ENCODE measurements around the gene MROH9. TPM values are rescaled to one million over a fixed set of nuclear protein-coding genes. Genes with fewer than 3 reads are reported as not detected.

The MROH9 gene
- total RNA-seq, 4 donors from 2014 or later, result 3.9 TPM; not detected in 3

DNA sequence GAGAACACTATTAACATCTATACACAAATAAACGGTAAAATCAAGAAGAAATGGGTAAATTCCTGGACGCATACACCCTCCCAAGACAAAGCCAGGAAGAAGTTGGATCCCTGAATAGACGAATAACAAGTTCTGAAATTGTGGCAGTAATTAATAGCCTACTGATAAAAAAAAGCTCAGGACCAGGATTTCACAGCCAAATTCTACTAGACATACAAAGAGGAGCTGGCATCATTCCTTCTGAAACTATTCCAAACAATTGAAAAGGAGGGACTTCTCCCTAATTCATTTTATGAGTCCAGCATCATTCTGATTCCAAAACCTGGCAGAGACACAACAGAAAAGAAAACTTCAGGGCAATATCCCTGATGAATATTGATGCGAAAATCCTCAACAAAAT, 84.6 kb downstream of the MROH9 start:
- DNase-seq (ENCODE audit: low spot score in 2 of 2), result no peak
- Histone ChIP-seq H3K4me1 (no peaks in the 10 kb centered on the region), H3K9me3 (no peaks in the 10 kb centered on the region), H3K27me3 (no peaks in the 10 kb centered on the region), H3K4me3 (no peak overlapping the region), H3K36me3 (no peaks in the 10 kb centered on the region), H3K27ac (no peak overlapping the region)
- TF ChIP-seq POLR2A (IDR thresholded peaks at IDR 0.05) (no peak), EP300 (IDR thresholded peaks at IDR 0.05) (no peak)
- TF ChIP-seq, protein P1, sequence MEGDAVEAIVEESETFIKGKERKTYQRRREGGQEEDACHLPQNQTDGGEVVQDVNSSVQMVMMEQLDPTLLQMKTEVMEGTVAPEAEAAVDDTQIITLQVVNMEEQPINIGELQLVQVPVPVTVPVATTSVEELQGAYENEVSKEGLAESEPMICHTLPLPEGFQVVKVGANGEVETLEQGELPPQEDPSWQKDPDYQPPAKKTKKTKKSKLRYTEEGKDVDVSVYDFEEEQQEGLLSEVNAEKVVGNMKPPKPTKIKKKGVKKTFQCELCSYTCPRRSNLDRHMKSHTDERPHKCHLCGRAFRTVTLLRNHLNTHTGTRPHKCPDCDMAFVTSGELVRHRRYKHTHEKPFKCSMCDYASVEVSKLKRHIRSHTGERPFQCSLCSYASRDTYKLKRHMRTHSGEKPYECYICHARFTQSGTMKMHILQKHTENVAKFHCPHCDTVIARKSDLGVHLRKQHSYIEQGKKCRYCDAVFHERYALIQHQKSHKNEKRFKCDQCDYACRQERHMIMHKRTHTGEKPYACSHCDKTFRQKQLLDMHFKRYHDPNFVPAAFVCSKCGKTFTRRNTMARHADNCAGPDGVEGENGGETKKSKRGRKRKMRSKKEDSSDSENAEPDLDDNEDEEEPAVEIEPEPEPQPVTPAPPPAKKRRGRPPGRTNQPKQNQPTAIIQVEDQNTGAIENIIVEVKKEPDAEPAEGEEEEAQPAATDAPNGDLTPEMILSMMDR (IDR thresholded peaks at IDR 0.05), result no peak
- WGBS, 2 donors, result 62 to 68% methylated on average over 4 of the region's 4 CpGs

DNA sequence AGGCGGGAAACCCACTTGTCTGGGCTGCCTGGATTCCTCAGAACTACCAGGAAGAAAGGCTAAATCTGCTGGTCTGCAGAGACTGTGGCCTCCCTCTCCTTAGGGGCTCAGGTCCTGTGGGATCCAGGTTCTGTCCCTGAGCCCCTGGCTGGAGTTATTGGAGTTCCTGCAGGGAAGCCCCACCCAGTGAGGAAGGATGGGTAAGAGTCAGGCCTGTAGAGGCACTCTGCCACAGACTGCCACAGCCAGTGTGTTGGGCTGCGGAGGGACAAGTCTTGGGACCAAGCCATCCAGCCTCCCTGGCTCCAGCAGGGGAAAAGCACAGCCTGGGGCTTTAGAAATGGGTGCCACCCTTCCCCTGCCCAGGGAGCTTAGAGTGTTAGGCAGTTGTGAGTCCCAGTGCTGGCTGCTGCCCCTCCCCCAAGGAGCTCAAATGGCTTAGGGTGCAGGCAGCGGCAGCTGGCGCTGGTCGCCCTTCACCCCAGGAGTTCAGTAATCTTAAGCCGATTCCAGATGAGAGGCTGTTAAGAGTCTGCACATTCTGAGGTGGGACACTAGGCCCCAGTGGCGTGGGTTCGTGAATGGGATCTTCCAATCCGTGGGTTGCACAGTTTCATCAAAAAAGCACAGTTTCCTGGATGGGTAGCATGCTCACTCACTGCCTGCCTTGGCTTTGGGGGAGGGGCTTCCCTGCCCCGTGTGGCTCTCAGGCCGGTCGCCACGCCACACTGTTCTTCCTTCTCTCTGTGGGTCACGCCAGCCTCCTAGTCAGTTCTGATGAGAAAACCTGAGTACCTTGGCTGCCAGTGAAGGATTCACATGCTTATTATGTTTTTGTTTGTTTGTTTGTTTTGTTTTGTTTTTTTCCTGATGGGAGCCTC, 97.7 kb downstream of the MROH9 start:
- no peaks in the 10 kb centered on the region for H3K4me1 ChIP-seq
- TF ChIP-seq POLR2A (IDR thresholded peaks at IDR 0.05) (no peak), EP300 (IDR thresholded peaks at IDR 0.05) (no peak)
- TF ChIP-seq, protein P1 (IDR thresholded peaks at IDR 0.05), result no peak
- H3K9me3 ChIP-seq, result no peaks in the 10 kb centered on the region
- no peak overlapping the region for H3K4me3 ChIP-seq
- H3K27me3 ChIP-seq, result no peaks in the 10 kb centered on the region
- 46 to 64% methylated on average over 14 of the region's 14 CpGs for WGBS, 2 donors
- no peak for DNase-seq (ENCODE audit: low spot score in 2 of 2)
- H3K36me3 ChIP-seq, result no peaks in the 10 kb centered on the region
- no peak overlapping the region for H3K27ac ChIP-seq

DNA sequence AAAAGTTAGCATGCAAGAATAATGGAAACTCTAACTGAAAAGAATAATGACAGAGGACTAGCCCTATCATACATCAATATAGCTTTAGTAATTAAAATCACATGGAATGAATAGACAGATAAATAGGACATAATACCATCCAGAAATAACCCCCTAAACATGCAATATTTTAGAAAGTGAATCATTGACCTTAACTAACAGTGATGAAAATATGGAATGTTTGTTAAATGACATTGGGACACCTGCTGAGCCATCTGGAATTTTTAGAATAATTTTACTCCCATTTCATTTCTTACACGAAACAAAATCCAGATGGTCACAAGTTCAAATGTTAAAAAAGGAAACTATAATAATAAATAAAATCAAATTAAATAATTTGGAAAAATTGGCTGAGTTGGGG, 102.3 kb downstream of the MROH9 start:
- Histone ChIP-seq H3K4me1 (no peaks in the 10 kb centered on the region), H3K4me3 (no peak overlapping the region), H3K36me3 (no peaks in the 10 kb centered on the region), H3K27ac (no peak overlapping the region), H3K27me3 (no peaks in the 10 kb centered on the region), H3K9me3 (no peaks in the 10 kb centered on the region)
- DNase-seq (ENCODE audit: low spot score in 2 of 2), result no peak
- 51 to 54% methylated on average over 1 of the region's 1 CpG for WGBS, 2 donors
- no peak for TF ChIP-seq POLR2A (IDR thresholded peaks at IDR 0.05)
- TF ChIP-seq, protein P1 (IDR thresholded peaks at IDR 0.05), result no peak
- TF ChIP-seq EP300 (IDR thresholded peaks at IDR 0.05), result no peak

DNA sequence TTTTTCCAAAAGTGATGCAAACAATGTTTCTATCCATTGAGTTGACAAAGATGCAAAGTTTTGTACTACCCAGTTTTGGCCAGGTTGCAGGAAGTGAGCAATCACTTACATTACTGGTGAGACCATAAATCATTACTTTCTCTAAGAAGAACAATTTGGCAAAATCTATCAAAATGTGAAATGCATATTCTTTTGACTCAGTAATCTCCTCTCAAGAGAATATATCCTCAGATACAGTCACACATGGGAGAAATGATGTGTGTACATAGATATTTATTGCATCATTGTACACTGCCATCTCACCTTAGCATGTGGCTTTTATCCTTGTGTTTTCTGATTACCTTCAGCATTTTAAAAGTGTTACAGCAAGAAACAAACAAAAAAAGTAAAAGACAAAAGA, 103.0 kb downstream of the MROH9 start:
- H3K4me1 ChIP-seq, result no peaks in the 10 kb centered on the region
- no peak overlapping the region for H3K27ac ChIP-seq
- no peaks in the 10 kb centered on the region for H3K27me3 ChIP-seq
- peaks cover 0 to 5% (median 0%) of the 10 kb centered on the region in 4 donors for H3K9me3 ChIP-seq
- no peak for TF ChIP-seq EP300 (IDR thresholded peaks at IDR 0.05)
- TF ChIP-seq POLR2A (IDR thresholded peaks at IDR 0.05), result no peak
- TF ChIP-seq, protein P1 (IDR thresholded peaks at IDR 0.05), result no peak
- H3K4me3 ChIP-seq, result no peak overlapping the region
- DNase-seq (ENCODE audit: low spot score in 2 of 2), result no peak
- no peaks in the 10 kb centered on the region for H3K36me3 ChIP-seq

DNA sequence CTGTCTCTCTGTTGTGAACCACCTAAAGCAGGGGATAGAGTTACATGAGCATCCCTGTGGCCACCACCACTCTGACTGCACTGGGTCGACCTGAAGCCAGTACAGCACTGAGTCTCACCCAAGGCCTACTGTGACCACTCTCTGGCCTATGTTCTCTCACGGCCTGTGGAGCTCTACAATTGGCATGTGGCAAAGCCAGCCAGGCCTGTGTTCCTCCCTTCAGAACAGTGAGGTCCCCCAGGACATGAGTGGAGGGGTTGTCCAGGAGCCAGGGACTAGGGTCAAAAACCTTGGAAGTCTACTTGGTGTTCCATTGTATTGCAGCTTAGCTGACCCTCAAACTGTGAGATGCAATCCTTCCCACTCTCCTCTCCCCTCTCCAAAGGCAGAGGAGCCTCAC, 112.7 kb downstream of the MROH9 start:
- 84 to 90% methylated on average over 2 of the region's 2 CpGs for WGBS, 2 donors
- no peak for DNase-seq (ENCODE audit: low spot score in 2 of 2)
- no peak for TF ChIP-seq POLR2A (IDR thresholded peaks at IDR 0.05)
- TF ChIP-seq, protein P1 (IDR thresholded peaks at IDR 0.05), result no peak
- TF ChIP-seq EP300 (IDR thresholded peaks at IDR 0.05), result no peak

More for the DNA sequence above, 112.7 kb downstream of the MROH9 start:
- Histone ChIP-seq H3K4me1 (no peaks in the 10 kb centered on the region), H3K27ac (no peak overlapping the region), H3K36me3 (no peaks in the 10 kb centered on the region), H3K27me3 (no peaks in the 10 kb centered on the region), H3K4me3 (no peak overlapping the region), H3K9me3 (peaks cover 0 to 35% (median 4%) of the 10 kb centered on the region in 4 donors)

Measured in tibial nerve (tissue), 4 donors.